SU-DHL-6 (cell line): ENCODE data around the gene DTYMK.

Source experiments
- H2AFZ ChIP-seq: fragments of 200-600 bp; sonication (generic); 2 replicates; pipeline ENCODE4 v1.6.1; 2014; ENCODE audit warnings: low read depth, mild to moderate bottlenecking, moderate library complexity, mixed read lengths, antibody characterized with exemption, low read length; ENCODE audit not compliant: severe bottlenecking
- H3F3A ChIP-seq: fragments of 200-600 bp; shearing (Covaris generic); 2 replicates; pipeline ENCODE4 v1.6.0; 2016; ENCODE audit warnings: antibody characterized with exemption, mild to moderate bottlenecking; ENCODE audit not compliant: insufficient read depth
- H3K27ac ChIP-seq: fragments of 200-600 bp; sonication (generic); 2 replicates; pipeline ENCODE4 v1.5.1; 2016; ENCODE audit warnings: low read depth, mild to moderate bottlenecking, low read length, moderate library complexity, mixed read lengths
- H3K27me3 ChIP-seq: fragments of 200-600 bp; sonication (generic), shearing (Covaris generic); 2 replicates; pipeline ENCODE4 v1.6.0; 2014; ENCODE audit warnings: mild to moderate bottlenecking, low read length
- H3K36me3 ChIP-seq: fragments of 200-600 bp; sonication (generic); 2 replicates; pipeline ENCODE4 v1.6.1; 2014; ENCODE audit warnings: mild to moderate bottlenecking, low read length, mixed read lengths
- H3K4me2 ChIP-seq: fragments of 300-600, 200-600 bp; shearing (Covaris generic), sonication (generic); 2 replicates; pipeline ENCODE4 v1.6.0; 2014; ENCODE audit warnings: low read length, low read depth, mild to moderate bottlenecking; ENCODE audit not compliant: poor library complexity, severe bottlenecking
- H3K4me3 ChIP-seq: fragments of 200-600 bp; sonication (generic); 2 replicates; pipeline ENCODE4 v1.5.1; 2014; ENCODE audit warnings: antibody characterized with exemption, low read length, mild to moderate bottlenecking, mixed read lengths; ENCODE audit not compliant: insufficient read depth, poor library complexity, severe bottlenecking
- H3K79me2 ChIP-seq: fragments of 200-600 bp; sonication (generic); 2 replicates; pipeline ENCODE4 v1.6.1; 2014; ENCODE audit warnings: mild to moderate bottlenecking, low read length, moderate library complexity; ENCODE audit not compliant: insufficient read depth
- H3K9ac ChIP-seq: fragments of 200-600 bp; sonication (generic); 2 replicates; pipeline ENCODE4 v1.7.0; 2014; ENCODE audit warnings: mild to moderate bottlenecking, low read length
- H3K9me2 ChIP-seq: fragments of 200-600 bp; sonication (generic); replicated peaks from 2 replicates; pipeline ENCODE4 v1.6.1; 2014; ENCODE audit warnings: low read length; ENCODE audit not compliant: insufficient read depth
- H3K9me3 ChIP-seq: fragments of 200-600 bp; sonication (generic); 2 replicates; pipeline ENCODE4 v1.6.1; 2014; ENCODE audit warnings: low read length, mixed read lengths; ENCODE audit not compliant: insufficient read depth
- H4K20me1 ChIP-seq: fragments of 200-600 bp; sonication (generic); 2 replicates; pipeline ENCODE4 v1.6.1; 2014; ENCODE audit warnings: low read depth, mild to moderate bottlenecking, antibody characterized with exemption, low read length, moderate library complexity, mixed read lengths
- CTCF ChIP-seq: fragments of 200-600 bp; sonication (generic); IDR thresholded peaks from one replicate; pipeline ENCODE4 v1.5.1; 2017; ENCODE audit warnings: antibody characterized with exemption, mild to moderate bottlenecking, low read length, moderate library complexity; ENCODE audit not compliant: insufficient read depth, poor library complexity, severe bottlenecking
- EZH2phosphoT487 ChIP-seq: fragments of 200-600 bp; sonication (generic), shearing (Covaris generic); conservative IDR thresholded peaks from 2 replicates; pipeline ENCODE4 v1.6.1; 2018; ENCODE audit warnings: mild to moderate bottlenecking, antibody characterized with exemption, low read length, moderate library complexity, mixed read lengths

The DTYMK gene

GRCh38 chr2:241638940-241639339, 47.7 kb downstream of the DTYMK start:
- Histone ChIP-seq H3K9me2 (no peaks in the 10 kb centered on the region), H3K4me2 (peak overlapping the region; percentile 74), H4K20me1 (no peaks in the 10 kb centered on the region), H3K79me2 (peaks cover 90% of the 10 kb centered on the region), H3K27ac (no peak overlapping the region), H3K9me3 (peaks cover 13% of the 10 kb centered on the region), H3K4me3 (peak overlapping the region; percentile 77), H3K9ac (no peak overlapping the region), H3K36me3 (peaks cover 17% of the 10 kb centered on the region), H2AFZ (no peak overlapping the region), H3F3A (peaks cover 8% of the 10 kb centered on the region; the same call in 1 of the 2 replicates), H3K27me3 (no peaks in the 10 kb centered on the region)
- no peak for TF ChIP-seq CTCF
- TF ChIP-seq EZH2phosphoT487, result no peak

GRCh38 chr2:241637795-241638660, 48.6 kb downstream of the DTYMK start:
- no peaks in the 10 kb centered on the region for H4K20me1 ChIP-seq
- H3K4me2 ChIP-seq, result peak overlapping the region; percentile 74
- no peak for TF ChIP-seq CTCF
- no peak for TF ChIP-seq EZH2phosphoT487
- H3K27me3 ChIP-seq, result no peaks in the 10 kb centered on the region
- H3K9me3 ChIP-seq, result peaks cover 13% of the 10 kb centered on the region
- peak overlapping the region; percentile 77 for H3K4me3 ChIP-seq
- peak overlapping the region; percentile 91 for H2AFZ ChIP-seq
- peak overlapping the region; percentile 95 for H3K9ac ChIP-seq
- H3K27ac ChIP-seq, result peak overlapping the region; percentile 85
- peaks cover 17% of the 10 kb centered on the region for H3K36me3 ChIP-seq
- peaks cover 88% of the 10 kb centered on the region for H3K79me2 ChIP-seq
- no peaks in the 10 kb centered on the region for H3K9me2 ChIP-seq
- H3F3A ChIP-seq, result peaks cover 8% of the 10 kb centered on the region; the same call in 1 of the 2 replicates

GRCh38 chr2:241637018-241637794, 49.4 kb downstream of the DTYMK start, which contains the start of the genes ATG4B and THAP4:
Gene ATG4B (plus strand): TSS chr2:241637693. CDS start chr2:241637715, 22 bp downstream.
Gene THAP4 (minus strand): TSS chr2:241637158. CDS start chr2:241637017, 141 bp downstream.
- no peaks in the 10 kb centered on the region for H3K27me3 ChIP-seq
- H3K4me3 ChIP-seq, result peak within 1 kb of the TSS; percentile 86
- H3K36me3 ChIP-seq, result peaks cover 17% of the 10 kb centered on the region
- no peaks in the 10 kb centered on the region for H4K20me1 ChIP-seq
- H2AFZ ChIP-seq, result peak within 1 kb of the TSS; percentile 91
- TF ChIP-seq EZH2phosphoT487 (no peak), CTCF (no peak)
- H3K79me2 ChIP-seq, result peaks cover 86% of the 10 kb centered on the region
- peaks cover 7% of the 10 kb centered on the region; the same call in 1 of the 2 replicates for H3F3A ChIP-seq
- H3K9me3 ChIP-seq, result peaks cover 13% of the 10 kb centered on the region
- peak within 1 kb of the TSS; percentile 91 for H3K4me2 ChIP-seq
- no peaks in the 10 kb centered on the region for H3K9me2 ChIP-seq
- H3K27ac ChIP-seq, result peak within 1 kb of the TSS; percentile 85
- H3K9ac ChIP-seq, result peak within 1 kb of the TSS; percentile 95
